HEK293 (cell line): ENCODE measurements around the gene TMEM179B.

Experiments used
- HOXA7 ChIP-seq: sonication (generic); formaldehyde crosslinking; IDR thresholded peaks from 2 replicates; pipeline ENCODE4 v1.8.1; 2022; ENCODE audit warnings: missing genetic modification reagents, borderline replicate concordance
- SALL2 ChIP-seq: fragments of 450-650 bp; formaldehyde crosslinking; IDR thresholded peaks from 2 replicates; pipeline ENCODE4 v1.5.0; 2017; ENCODE audit warnings: missing biosample characterization, mild to moderate bottlenecking, missing genetic modification characterization, borderline replicate concordance
- SP7 ChIP-seq: fragments of 450-650 bp; formaldehyde crosslinking; IDR thresholded peaks from 2 replicates; pipeline ENCODE4 v1.5.1; 2016; ENCODE audit warnings: missing biosample characterization, missing genetic modification characterization
- ZNF664 ChIP-seq: fragments of 450-650 bp; formaldehyde crosslinking; IDR thresholded peaks from 2 replicates; pipeline ENCODE4 v1.5.1; 2016; ENCODE audit warnings: missing biosample characterization, missing genetic modification characterization
- TF ChIP-seq, protein P1 (sequence below): fragments of 450-650 bp; formaldehyde crosslinking; IDR thresholded peaks from 2 replicates; pipeline ENCODE4 v1.5.1; 2016; ENCODE audit warnings: missing biosample characterization, missing genetic modification characterization
- TF ChIP-seq, protein P2 (sequence below): fragments of 450-650 bp; formaldehyde crosslinking; conservative IDR thresholded peaks from 2 replicates; pipeline ENCODE4 v1.5.1; 2016; ENCODE audit warnings: low read depth, missing biosample characterization, missing genetic modification characterization
- TF ChIP-seq, protein P3 (sequence below): fragments of 450-650 bp; formaldehyde crosslinking; IDR thresholded peaks from 2 replicates; pipeline ENCODE4 v1.5.1; 2016; ENCODE audit warnings: missing biosample characterization, missing genetic modification characterization, low read depth

DNA sequence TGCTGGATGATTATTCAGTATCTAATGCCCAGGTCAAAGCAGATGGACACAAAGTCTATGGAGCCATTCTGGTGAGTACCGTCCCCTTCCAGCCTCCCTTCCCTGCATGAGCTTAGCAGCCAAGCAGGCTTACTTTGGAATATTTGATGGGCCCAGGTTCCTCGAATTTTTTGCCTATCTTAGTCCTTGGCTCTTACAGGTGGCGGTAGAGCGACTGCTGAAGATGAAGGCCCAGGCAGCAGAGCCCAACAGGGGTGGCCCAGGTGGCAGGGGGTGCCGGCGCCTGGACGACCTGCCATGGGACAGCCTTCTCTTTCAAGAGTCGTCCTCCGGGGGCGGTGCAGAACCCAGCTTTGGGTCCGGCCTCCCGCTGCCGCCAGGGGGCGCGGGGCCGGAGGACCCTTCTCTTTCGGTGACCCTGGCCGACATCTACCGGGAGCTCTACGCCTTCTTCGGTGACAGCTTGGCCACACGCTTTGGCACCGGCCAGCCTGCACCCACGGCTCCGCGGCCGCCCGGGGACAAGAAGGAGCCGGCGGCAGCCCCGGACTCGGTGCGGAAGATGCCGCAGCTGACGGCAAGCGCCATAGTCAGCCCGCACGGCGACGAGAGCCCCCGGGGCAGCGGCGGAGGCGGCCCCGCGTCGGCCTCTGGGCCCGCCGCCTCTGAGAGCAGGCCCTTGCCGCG lies 741 bp upstream of the TMEM179B start:
- TF ChIP-seq, protein P1, sequence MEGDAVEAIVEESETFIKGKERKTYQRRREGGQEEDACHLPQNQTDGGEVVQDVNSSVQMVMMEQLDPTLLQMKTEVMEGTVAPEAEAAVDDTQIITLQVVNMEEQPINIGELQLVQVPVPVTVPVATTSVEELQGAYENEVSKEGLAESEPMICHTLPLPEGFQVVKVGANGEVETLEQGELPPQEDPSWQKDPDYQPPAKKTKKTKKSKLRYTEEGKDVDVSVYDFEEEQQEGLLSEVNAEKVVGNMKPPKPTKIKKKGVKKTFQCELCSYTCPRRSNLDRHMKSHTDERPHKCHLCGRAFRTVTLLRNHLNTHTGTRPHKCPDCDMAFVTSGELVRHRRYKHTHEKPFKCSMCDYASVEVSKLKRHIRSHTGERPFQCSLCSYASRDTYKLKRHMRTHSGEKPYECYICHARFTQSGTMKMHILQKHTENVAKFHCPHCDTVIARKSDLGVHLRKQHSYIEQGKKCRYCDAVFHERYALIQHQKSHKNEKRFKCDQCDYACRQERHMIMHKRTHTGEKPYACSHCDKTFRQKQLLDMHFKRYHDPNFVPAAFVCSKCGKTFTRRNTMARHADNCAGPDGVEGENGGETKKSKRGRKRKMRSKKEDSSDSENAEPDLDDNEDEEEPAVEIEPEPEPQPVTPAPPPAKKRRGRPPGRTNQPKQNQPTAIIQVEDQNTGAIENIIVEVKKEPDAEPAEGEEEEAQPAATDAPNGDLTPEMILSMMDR (tag by site-specific recombination), result peak; percentile 96
- no peak for TF ChIP-seq HOXA7
- TF ChIP-seq, protein P2, sequence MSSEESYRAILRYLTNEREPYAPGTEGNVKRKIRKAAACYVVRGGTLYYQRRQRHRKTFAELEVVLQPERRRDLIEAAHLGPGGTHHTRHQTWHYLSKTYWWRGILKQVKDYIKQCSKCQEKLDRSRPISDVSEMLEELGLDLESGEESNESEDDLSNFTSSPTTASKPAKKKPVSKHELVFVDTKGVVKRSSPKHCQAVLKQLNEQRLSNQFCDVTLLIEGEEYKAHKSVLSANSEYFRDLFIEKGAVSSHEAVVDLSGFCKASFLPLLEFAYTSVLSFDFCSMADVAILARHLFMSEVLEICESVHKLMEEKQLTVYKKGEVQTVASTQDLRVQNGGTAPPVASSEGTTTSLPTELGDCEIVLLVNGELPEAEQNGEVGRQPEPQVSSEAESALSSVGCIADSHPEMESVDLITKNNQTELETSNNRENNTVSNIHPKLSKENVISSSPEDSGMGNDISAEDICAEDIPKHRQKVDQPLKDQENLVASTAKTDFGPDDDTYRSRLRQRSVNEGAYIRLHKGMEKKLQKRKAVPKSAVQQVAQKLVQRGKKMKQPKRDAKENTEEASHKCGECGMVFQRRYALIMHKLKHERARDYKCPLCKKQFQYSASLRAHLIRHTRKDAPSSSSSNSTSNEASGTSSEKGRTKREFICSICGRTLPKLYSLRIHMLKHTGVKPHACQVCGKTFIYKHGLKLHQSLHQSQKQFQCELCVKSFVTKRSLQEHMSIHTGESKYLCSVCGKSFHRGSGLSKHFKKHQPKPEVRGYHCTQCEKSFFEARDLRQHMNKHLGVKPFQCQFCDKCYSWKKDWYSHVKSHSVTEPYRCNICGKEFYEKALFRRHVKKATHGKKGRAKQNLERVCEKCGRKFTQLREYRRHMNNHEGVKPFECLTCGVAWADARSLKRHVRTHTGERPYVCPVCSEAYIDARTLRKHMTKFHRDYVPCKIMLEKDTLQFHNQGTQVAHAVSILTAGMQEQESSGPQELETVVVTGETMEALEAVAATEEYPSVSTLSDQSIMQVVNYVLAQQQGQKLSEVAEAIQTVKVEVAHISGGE (tag by site-specific recombination), result no peak
- TF ChIP-seq ZNF664 (tag by site-specific recombination), result no peak
- TF ChIP-seq, protein P3, sequence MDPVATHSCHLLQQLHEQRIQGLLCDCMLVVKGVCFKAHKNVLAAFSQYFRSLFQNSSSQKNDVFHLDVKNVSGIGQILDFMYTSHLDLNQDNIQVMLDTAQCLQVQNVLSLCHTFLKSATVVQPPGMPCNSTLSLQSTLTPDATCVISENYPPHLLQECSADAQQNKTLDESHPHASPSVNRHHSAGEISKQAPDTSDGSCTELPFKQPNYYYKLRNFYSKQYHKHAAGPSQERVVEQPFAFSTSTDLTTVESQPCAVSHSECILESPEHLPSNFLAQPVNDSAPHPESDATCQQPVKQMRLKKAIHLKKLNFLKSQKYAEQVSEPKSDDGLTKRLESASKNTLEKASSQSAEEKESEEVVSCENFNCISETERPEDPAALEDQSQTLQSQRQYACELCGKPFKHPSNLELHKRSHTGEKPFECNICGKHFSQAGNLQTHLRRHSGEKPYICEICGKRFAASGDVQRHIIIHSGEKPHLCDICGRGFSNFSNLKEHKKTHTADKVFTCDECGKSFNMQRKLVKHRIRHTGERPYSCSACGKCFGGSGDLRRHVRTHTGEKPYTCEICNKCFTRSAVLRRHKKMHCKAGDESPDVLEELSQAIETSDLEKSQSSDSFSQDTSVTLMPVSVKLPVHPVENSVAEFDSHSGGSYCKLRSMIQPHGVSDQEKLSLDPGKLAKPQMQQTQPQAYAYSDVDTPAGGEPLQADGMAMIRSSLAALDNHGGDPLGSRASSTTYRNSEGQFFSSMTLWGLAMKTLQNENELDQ (tag by site-specific recombination), result no peak
- TF ChIP-seq SP7, result peak; percentile 10; the same call in 1 of the 2 replicates
- TF ChIP-seq SALL2 (tag by site-specific recombination), result no peak
